Inflammatory macrophage (primary cell): Measurements from ENCODE around the gene C19orf85.
"Not testable (repeated sequence)": the region's sequence is repeated elsewhere in the genome, so short reads cannot be mapped to it uniquely, and the experiment has no call there.

Experiments used
- DNase-seq, 2 donors: peaks; one replicate each; pipeline ENCODE4 v3.0.0-alpha.2; 2020 to 2022
- total RNA-seq, 18 experiments: gene quantifications; one replicate each; lab custom pipeline; 2026; ENCODE audit warnings: mixed read lengths in 6 of 18, inconsistent platforms in 2 of 18; lab: John Stamatoyannopoulos, UW

C19orf85 gene
- total RNA-seq = 0 to 0.08 (median 0) reads per million in 18 experiments

DNA sequence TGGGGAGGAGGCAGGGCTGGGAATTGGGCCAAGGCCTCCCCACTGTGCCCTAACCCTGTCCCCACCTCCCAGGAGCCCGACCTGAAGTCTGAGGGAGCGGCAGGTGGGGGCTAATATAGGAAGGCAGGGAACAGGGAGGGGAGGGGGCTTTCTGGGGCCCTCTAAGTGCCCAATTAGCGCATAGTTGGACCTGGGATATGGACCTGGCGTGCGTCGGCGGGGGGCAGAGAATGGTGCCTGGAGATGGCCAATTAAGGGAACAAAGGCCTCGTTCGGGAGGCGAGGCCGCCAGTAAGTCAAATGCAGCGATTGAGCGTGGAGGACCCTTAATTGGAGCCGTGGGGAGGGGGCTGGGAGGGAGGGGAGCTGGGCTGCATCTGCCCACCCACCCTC, at the start of gene C19orf85:
Gene C19orf85 (minus strand): TSS at position 90 of the 393 bp plus-strand sequence. CDS start 197 bp downstream, outside the sequence.
- DNase-seq = no peak

- DNase-seq = no peak
These were observed 43.6 kb upstream of the C19orf85 start for GRCh38 chr19:55508120-55508519.

DNA sequence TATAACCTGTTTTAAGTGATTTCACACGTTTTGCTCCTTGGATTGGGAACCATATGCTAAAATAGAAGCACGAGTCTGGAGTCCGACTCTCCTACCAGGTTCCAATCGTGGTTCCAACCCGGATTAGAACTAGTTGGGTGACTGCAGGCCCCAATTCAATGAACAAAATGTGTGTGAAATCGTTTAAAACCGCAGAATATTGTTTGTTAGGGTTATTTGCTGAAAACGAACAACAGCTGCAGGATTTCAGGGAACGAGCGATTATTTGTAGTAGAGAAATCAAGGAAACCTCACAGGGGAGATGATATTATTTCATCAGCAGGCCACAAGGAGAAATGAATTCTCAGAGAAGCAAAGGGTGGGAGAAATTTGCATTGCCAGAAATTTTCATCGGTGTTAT, 40.4 kb upstream of the C19orf85 start:
- DNase-seq = no peak

DNA sequence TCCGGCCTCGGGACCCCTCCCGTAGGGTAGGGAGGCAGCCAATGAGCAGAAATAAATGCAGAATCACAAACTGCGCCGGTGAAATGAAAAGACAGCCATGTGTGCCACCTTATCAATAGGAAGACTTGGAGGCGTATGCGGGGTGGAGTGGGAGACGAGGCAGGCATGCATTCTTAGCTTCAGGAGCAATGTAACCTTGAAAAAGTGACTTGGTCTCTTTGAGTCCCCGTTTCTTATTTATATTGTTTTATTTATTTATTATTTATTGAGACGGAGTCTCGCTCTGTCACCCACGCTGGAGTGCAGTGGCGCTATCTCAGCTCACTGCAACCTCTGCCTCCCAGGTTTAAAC, 39.7 kb upstream of the C19orf85 start:
- no peak for DNase-seq

DNA sequence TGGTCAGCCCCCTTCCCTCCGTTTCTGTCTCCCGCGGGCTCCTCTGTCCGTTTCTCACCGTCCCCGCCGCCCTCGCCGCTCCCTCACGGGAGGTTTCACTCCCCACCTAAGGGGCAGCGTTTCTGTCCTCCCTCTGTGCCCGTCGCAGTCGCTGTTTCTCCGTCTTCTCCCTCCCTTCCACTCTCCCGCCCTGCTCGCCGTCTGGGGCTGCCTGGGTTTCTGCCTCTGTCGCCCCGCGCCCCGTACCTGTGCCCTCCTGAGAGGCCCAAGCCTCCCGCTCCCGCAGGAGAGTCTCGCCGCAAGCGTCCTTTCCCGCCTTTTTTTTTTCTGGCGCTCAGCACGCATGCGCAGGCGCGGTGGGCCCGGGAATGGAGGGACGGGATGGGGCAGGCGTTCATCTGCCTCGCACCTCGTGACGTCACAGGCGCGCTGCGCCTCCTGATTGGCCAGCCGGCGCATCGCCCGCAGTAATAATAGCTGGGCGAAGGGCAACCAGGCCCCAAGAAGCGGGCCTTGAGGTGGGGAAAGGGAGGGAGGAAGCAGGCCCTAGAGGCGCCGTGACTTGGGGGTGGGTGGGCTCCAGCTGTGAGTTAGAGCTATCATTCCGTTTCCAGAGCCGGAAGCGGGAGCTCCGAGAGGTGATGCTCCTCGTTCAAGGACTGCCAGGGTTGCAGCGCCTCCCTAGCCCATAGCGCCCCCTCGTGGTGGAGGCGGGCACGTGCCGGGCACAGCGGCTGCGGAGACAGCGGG, 39.1 kb upstream of the C19orf85 start:
- DNase-seq = peak; percentile 94

DNA sequence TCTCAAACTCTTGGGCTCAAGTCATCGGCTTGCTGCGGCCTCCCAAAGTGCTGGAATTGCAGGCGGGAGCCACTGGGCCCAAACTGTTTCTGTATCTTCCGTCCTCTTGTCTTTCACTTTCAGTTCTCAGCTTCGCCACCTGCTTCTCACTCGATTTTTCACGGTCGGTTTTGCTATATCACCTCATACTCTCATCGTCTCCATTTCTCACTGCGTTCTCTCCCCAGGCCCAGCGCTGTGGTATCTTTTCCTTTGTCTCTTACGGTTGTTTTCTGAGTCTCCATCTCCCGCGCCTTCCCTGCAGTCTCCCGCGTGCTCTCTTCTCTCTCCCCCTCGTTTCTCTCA, 38.6 kb upstream of the C19orf85 start:
- no peak for DNase-seq

- no peak for DNase-seq
These were observed 37.8 kb upstream of the C19orf85 start for GRCh38 chr19:55502197-55502952.

- DNase-seq = no peak
These were observed 35.9 kb upstream of the C19orf85 start for GRCh38 chr19:55500368-55500952.

GRCh38 chr19:55498246-55498840, 33.8 kb upstream of the C19orf85 start:
- no peak for DNase-seq

- no peak for DNase-seq
These were observed 33.2 kb upstream of the C19orf85 start for GRCh38 chr19:55497763-55498162.

GRCh38 chr19:55496820-55497219, 32.3 kb upstream of the C19orf85 start:
- DNase-seq = not testable (repeated sequence)

DNA sequence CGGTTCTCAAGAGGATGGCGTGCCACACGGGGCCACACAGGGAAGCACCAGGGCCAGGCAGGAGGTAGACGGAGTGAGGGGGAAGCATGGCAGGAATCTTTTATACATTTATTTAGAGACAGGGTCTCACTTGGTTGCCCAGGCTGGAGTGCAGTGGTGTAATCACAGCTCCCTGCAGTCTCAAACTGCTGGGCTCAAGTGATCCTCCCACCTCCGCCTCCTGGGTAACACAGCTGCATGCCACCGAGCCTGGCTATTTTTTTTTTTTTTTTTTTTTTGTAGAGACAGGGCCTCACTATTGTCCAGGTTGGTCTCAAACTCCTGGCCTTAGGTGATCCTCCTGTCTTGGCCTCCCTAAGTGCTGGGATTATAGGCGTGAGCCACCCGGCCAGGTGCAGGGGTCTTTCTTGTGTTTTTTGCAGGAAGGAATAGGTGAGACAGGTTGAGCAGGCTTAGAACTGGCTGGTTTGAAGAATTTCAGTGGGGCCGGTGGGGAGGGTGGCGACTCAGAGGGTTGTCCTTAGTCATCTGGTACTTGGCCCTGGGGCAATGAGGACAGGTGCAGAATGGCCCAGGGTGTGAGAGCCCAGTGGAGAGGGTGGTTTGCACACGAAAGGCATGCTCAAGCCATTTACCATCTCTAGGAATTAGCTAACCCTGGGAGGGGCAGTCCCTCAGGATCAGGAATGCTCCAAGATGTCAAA, 31.2 kb upstream of the C19orf85 start:
- no peak for DNase-seq

- peak in 1 of 2 donors; percentile 29 for DNase-seq
These were observed 29.7 kb upstream of the C19orf85 start for GRCh38 chr19:55494172-55494761.

DNA sequence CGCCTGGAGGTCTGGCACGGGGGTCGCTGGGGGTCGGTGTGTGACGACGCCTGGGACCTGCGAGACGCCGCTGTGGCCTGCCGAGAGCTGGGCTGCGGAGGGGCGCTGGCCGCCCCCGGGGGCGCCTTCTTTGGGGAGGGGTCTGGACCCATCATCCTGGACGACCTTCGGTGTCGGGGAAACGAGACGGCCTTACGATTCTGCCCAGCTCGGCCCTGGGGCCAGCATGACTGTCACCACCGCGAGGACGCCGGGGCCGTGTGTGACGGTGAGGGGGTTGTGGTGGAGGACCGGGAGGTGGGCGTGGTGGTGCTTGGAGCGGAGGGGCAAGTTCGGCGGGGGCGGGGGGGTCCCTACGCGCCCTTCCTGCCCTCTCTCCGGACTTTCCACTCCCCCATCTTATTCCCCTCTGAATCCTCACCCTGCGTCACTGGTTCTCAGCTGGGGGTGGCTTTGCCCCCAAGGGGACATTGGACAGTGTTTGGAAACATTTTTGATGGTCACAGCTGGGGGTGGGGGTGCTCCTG, 29.2 kb upstream of the C19orf85 start:
- no peak for DNase-seq

DNA sequence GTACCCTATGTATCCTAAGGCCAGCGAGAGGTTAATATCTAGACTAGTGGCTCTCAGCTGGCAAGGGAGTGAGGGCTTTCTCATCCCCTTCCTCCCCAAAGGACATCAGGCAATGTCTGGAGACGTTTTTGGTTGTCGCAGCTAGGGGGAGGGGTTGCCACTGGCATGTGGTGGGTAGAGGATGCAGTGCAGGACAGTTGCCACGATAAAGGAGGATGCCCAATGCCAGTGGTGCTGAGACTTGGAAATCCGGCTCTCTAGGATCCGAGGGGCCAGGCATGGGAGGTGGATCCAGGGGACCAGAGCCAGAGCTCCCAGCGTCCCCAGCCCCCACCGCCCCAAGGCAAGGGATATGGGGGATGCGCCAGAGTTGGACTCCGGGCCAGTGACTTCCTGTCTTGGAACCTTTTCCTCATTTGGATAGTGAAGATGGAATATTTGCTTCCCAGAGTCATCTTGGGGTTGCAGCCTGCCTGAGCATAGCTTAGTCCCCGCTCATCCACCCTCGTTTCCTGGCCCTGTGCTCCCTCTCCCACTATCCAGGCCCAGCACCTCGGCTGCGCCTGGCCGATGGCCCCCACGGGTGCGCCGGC, 28.6 kb upstream of the C19orf85 start:
- DNase-seq = no peak

GRCh38 chr19:55492362-55492944, 27.9 kb upstream of the C19orf85 start:
- no peak for DNase-seq

- DNase-seq = no peak
These were observed 27.2 kb upstream of the C19orf85 start for GRCh38 chr19:55491546-55492360.

- no peak for DNase-seq
These were observed 26.2 kb upstream of the C19orf85 start for GRCh38 chr19:55490478-55491432.
